ENCODE data around the gene BEST4. TPM values are rescaled to one million over a fixed set of nuclear protein-coding genes. Genes with fewer than 3 reads are reported as not detected.
A peak's percentile ranks its signal among the peaks of the same experiment; 100 is the strongest.

The BEST4 gene
- total and polyA plus RNA-seq, 2 of the 13 experiments (the other 11 are each of a cell fraction or from before 2014, with no cell fraction given), result 0.77 to 1.4 TPM

GRCh38 chr1:44819608-44820327, 31.8 kb upstream of the BEST4 start (continued):
- TF ChIP-seq UBTF (CRISPR knock-in tag; IDR thresholded peaks at IDR 0.05), result peak; percentile 5; the same call in 1 of the 2 replicates
- TF ChIP-seq BCL6 (CRISPR knock-in tag; IDR thresholded peaks at IDR 0.05), result 0 out of 2 replicates have a peak, but pooled peaks have one; percentile 5
- peak; percentile 72; the same call in 1 of the 2 replicates for TF ChIP-seq ZNF280D (CRISPR knock-in tag; IDR thresholded peaks at IDR 0.05)
- no peak for TF ChIP-seq ZNF354B (CRISPR knock-in tag; IDR thresholded peaks at IDR 0.05)
- TF ChIP-seq ZEB1 (IDR thresholded peaks at IDR 0.05; ENCODE audit: insufficient replicate concordance, low read depth), result peak; percentile 70
- peak; percentile 76 for TF ChIP-seq ATF1 (CRISPR knock-in tag; IDR thresholded peaks at IDR 0.05)
- no peak for TF ChIP-seq ZNF274 (CRISPR knock-in tag; IDR thresholded peaks at IDR 0.05)
- 0 out of 2 replicates have a peak, but pooled peaks have one; percentile 85 for TF ChIP-seq HOXA7 (CRISPR knock-in tag; IDR thresholded peaks at IDR 0.05)
- peak; percentile 87 for TF ChIP-seq ZNF329 (CRISPR knock-in tag; IDR thresholded peaks at IDR 0.05; ENCODE audit: low read depth)
- peak; percentile 74; the same call in 1 of the 2 replicates for TF ChIP-seq ZNF564 (CRISPR knock-in tag; IDR thresholded peaks at IDR 0.05)
- peak; percentile 24; the same call in 1 of the 2 replicates for TF ChIP-seq ZNF747 (CRISPR knock-in tag; IDR thresholded peaks at IDR 0.05; ENCODE audit: borderline replicate concordance)
- peak; percentile 12; the same call in 1 of the 2 replicates for TF ChIP-seq ZBTB1 (CRISPR knock-in tag; IDR thresholded peaks at IDR 0.05; ENCODE audit: borderline replicate concordance)
- TF ChIP-seq AHR (CRISPR knock-in tag; IDR thresholded peaks at IDR 0.05), result peak; percentile 33; the same call in 1 of the 2 replicates
- TF ChIP-seq ZNF629 (CRISPR knock-in tag; conservative IDR thresholded peaks at IDR 0.05), result 0 out of 2 replicates have a peak, but pooled peaks have one; percentile 35
- TF ChIP-seq ZSCAN9 (CRISPR knock-in tag; IDR thresholded peaks at IDR 0.05; ENCODE audit: borderline replicate concordance), result peak; percentile 60; the same call in 1 of the 2 replicates
- TF ChIP-seq ZNF333 (CRISPR knock-in tag; IDR thresholded peaks at IDR 0.05; ENCODE audit: borderline replicate concordance), result 0 out of 2 replicates have a peak, but pooled peaks have one; percentile 46
- TF ChIP-seq SP5 (CRISPR knock-in tag; IDR thresholded peaks at IDR 0.05; ENCODE audit: borderline replicate concordance, low read depth), result no peak
- no peak for TF ChIP-seq ZSCAN12 (CRISPR knock-in tag; IDR thresholded peaks at IDR 0.05)
- peak; percentile 62; the same call in 1 of the 2 replicates for TF ChIP-seq SALL1 (CRISPR knock-in tag; IDR thresholded peaks at IDR 0.05)
- no peak for TF ChIP-seq DPF2 (CRISPR knock-in tag; IDR thresholded peaks at IDR 0.05; ENCODE audit: borderline replicate concordance, low read depth)
- peak; percentile 38; the same call in 1 of the 2 replicates for TF ChIP-seq ZSCAN21 (CRISPR knock-in tag; IDR thresholded peaks at IDR 0.05; ENCODE audit: borderline replicate concordance)
- 0 out of 2 replicates have a peak, but pooled peaks have one; percentile 64 for TF ChIP-seq ELF4 (CRISPR knock-in tag; IDR thresholded peaks at IDR 0.05; ENCODE audit: borderline replicate concordance)
- TF ChIP-seq ZNF530 (CRISPR knock-in tag; IDR thresholded peaks at IDR 0.05; ENCODE audit: low read depth), result no peak
- peak; percentile 88; the same call in 1 of the 2 replicates for TF ChIP-seq ZNF556 (CRISPR knock-in tag; IDR thresholded peaks at IDR 0.05; ENCODE audit: borderline replicate concordance)
- TF ChIP-seq DRAP1 (CRISPR knock-in tag; IDR thresholded peaks at IDR 0.05), result peak; percentile 100

Data from HepG2 (cell line).